K562 (cell line): ENCODE data around the gene RNPEP. TPM values are rescaled to one million over a fixed set of nuclear protein-coding genes. Genes with fewer than 3 reads are reported as not detected.

ENCODE experiments used
- GTF2A2 ChIP-seq: IDR thresholded peaks from 2 replicates; pipeline ENCODE4 v1.6.1; 2016; ENCODE audit warnings: mild to moderate bottlenecking, missing genetic modification characterization, missing compliant biosample characterization
- JUND ChIP-seq, 2 experiments: IDR thresholded peaks; 2 replicates in 1 of 2; 3 replicates in 1 of 2; pipeline ENCODE4 v1.6.1; 2011; ENCODE audit warnings: borderline replicate concordance in 2 of 2, low read depth in 2 of 2, low read length in 2 of 2, improper control_type of control experiment in 1 of 2, missing biosample characterization in 1 of 2, missing genetic modification characterization in 1 of 2, missing genetic modification reagents in 1 of 2
- LEF1 ChIP-seq: fragments of 450-650 bp; IDR thresholded peaks from 2 replicates; pipeline ENCODE4 v1.6.1; 2016; ENCODE audit warnings: mild to moderate bottlenecking
- MIER1 ChIP-seq: fragments of 450-650 bp; IDR thresholded peaks from 2 replicates; pipeline ENCODE4 v1.6.1; 2016; ENCODE audit warnings: antibody characterized with exemption, mild to moderate bottlenecking, low read depth
- TAF9B ChIP-seq: fragments of 450-650 bp; IDR thresholded peaks from 2 replicates; pipeline ENCODE4 v1.6.1; 2018; ENCODE audit warnings: mild to moderate bottlenecking; ENCODE audit not compliant: partially characterized antibody
- TEAD4 ChIP-seq, 2 experiments: sonication (generic) in 1 of 2; formaldehyde crosslinking in 1 of 2; IDR thresholded peaks; 2 replicates each; pipeline versions ENCODE4 v1.6.1 to v1.8.0; 2012 to 2022; ENCODE audit warnings: borderline replicate concordance in 1 of 2, inconsistent platforms in 1 of 2, low read length in 1 of 2, mild to moderate bottlenecking in 1 of 2, missing genetic modification reagents in 1 of 2
- WHSC1 ChIP-seq: IDR thresholded peaks from one replicate; pipeline ENCODE4 v1.6.1; 2012; ENCODE audit warnings: low read length, control low read depth, inconsistent platforms
- ZMIZ1 ChIP-seq, 2 experiments: fragments of 150-350 bp in 1 of 2; IDR thresholded peaks; 2 replicates each; pipeline ENCODE4 v1.6.1; 2012 to 2016; ENCODE audit warnings: low read depth in 2 of 2, low read length in 2 of 2, mild to moderate bottlenecking in 1 of 2, moderate library complexity in 1 of 2
- ZNF589 ChIP-seq: fragments of 200-800 bp; sonication (Bioruptor generic); IDR thresholded peaks from 2 replicates; pipeline ENCODE4 v1.6.1; 2016; ENCODE audit warnings: low read depth, missing genetic modification characterization, missing compliant biosample characterization
- ZNF764 ChIP-seq: fragments of 250-450 bp; sonication (Bioruptor Pico); IDR thresholded peaks from 2 replicates; pipeline ENCODE4 v1.4.0; 2020; ENCODE audit warnings: low read depth, mild to moderate bottlenecking, moderate library complexity
- ZSCAN32 ChIP-seq: fragments of 450-650 bp; formaldehyde crosslinking; IDR thresholded peaks from 2 replicates; pipeline ENCODE4 v1.4.0; 2020; ENCODE audit warnings: mild to moderate bottlenecking, moderate library complexity
- polyA plus RNA-seq, 8 experiments: library from polyadenylated mRNA; depleted of rRNA in 4 of 8; stranded (reverse) in 5 of 8; unstranded in 3 of 8; fragments of >200 nt; fragmentation: Nextera tagmentation in 2 of 8; fragmentation: Illumina TruSeq in 1 of 8; extraction: Ambion mirVana in 2 of 8; extraction: Trizol in 1 of 8; gene quantifications; 2 replicates each; pipeline versions ENCODE4 v1.2.1 to v1.2.3, GENCODE V29; 2011 to 2014; ENCODE audit warnings: inconsistent platforms in 1 of 8, missing spikeins in 1 of 8
- total RNA-seq, 7 experiments: library from RNA; depleted of rRNA in 6 of 7; stranded (reverse); fragments of >200 nt in 6 of 7; fragmentation: Illumina TruSeq in 2 of 7; extraction: Trizol in 2 of 7; gene quantifications; 2 replicates each; pipeline versions ENCODE4 v1.2.1 to v1.2.3, GENCODE V29; 2011 to 2021; ENCODE audit warnings: low replicate concordance in 1 of 7
- TF ChIP-seq, protein P1 (sequence below), 2 experiments: fragments of 450-650 bp; IDR thresholded peaks; 2 replicates each; pipeline ENCODE4 v1.6.1; 2018; ENCODE audit warnings: mild to moderate bottlenecking in 2 of 2, low read depth in 1 of 2; ENCODE audit not compliant: partially characterized antibody in 2 of 2
- TF ChIP-seq, protein P2 (sequence below): fragments of 450-650 bp; IDR thresholded peaks from 2 replicates; pipeline ENCODE4 v1.6.1; 2016; ENCODE audit warnings: mild to moderate bottlenecking

The RNPEP gene
- total and polyA plus RNA-seq, 9 of the 15 experiments (the other 6 are each of a cell fraction or from before 2014, with no cell fraction given) = 27.5 to 131 (median 63.4) TPM

GRCh38 chr1:201999625-202000238 is 17.3 kb downstream of the RNPEP start (continued):
- TF ChIP-seq ZMIZ1 (IDR thresholded peaks at IDR 0.05; ENCODE audit: low read depth in 2 of 2, low read length in 2 of 2) (peak in 1 of 2 experiments; percentile 10; a peak in 1 of 4 replicates), WHSC1 (no peak), TEAD4 (IDR thresholded peaks at IDR 0.05; ENCODE audit: low read length) (no peak), TEAD4 (CRISPR knock-in tag; IDR thresholded peaks at IDR 0.05; ENCODE audit: borderline replicate concordance) (no peak), ZNF764 (CRISPR knock-in tag) (no peak), LEF1 (no peak), ZSCAN32 (no peak), TAF9B (no peak), MIER1 (no peak), GTF2A2 (tag) (no peak), ZNF589 (CRISPR knock-in tag) (no peak), JUND (IDR thresholded peaks at IDR 0.05; ENCODE audit: borderline replicate concordance, low read depth, low read length) (peak; percentile 39; the same call in 1 of the 2 replicates), JUND (tag; IDR thresholded peaks at IDR 0.05; ENCODE audit: borderline replicate concordance, low read depth, low read length) (no peak; the same call in 2 of the 3 replicates)
- TF ChIP-seq, protein P1, sequence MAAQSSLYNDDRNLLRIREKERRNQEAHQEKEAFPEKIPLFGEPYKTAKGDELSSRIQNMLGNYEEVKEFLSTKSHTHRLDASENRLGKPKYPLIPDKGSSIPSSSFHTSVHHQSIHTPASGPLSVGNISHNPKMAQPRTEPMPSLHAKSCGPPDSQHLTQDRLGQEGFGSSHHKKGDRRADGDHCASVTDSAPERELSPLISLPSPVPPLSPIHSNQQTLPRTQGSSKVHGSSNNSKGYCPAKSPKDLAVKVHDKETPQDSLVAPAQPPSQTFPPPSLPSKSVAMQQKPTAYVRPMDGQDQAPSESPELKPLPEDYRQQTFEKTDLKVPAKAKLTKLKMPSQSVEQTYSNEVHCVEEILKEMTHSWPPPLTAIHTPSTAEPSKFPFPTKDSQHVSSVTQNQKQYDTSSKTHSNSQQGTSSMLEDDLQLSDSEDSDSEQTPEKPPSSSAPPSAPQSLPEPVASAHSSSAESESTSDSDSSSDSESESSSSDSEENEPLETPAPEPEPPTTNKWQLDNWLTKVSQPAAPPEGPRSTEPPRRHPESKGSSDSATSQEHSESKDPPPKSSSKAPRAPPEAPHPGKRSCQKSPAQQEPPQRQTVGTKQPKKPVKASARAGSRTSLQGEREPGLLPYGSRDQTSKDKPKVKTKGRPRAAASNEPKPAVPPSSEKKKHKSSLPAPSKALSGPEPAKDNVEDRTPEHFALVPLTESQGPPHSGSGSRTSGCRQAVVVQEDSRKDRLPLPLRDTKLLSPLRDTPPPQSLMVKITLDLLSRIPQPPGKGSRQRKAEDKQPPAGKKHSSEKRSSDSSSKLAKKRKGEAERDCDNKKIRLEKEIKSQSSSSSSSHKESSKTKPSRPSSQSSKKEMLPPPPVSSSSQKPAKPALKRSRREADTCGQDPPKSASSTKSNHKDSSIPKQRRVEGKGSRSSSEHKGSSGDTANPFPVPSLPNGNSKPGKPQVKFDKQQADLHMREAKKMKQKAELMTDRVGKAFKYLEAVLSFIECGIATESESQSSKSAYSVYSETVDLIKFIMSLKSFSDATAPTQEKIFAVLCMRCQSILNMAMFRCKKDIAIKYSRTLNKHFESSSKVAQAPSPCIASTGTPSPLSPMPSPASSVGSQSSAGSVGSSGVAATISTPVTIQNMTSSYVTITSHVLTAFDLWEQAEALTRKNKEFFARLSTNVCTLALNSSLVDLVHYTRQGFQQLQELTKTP (IDR thresholded peaks at IDR 0.05; ENCODE audit: low read depth in 1 of 2, partially characterized antibody in 2 of 2) = no peak
- TF ChIP-seq, protein P2, sequence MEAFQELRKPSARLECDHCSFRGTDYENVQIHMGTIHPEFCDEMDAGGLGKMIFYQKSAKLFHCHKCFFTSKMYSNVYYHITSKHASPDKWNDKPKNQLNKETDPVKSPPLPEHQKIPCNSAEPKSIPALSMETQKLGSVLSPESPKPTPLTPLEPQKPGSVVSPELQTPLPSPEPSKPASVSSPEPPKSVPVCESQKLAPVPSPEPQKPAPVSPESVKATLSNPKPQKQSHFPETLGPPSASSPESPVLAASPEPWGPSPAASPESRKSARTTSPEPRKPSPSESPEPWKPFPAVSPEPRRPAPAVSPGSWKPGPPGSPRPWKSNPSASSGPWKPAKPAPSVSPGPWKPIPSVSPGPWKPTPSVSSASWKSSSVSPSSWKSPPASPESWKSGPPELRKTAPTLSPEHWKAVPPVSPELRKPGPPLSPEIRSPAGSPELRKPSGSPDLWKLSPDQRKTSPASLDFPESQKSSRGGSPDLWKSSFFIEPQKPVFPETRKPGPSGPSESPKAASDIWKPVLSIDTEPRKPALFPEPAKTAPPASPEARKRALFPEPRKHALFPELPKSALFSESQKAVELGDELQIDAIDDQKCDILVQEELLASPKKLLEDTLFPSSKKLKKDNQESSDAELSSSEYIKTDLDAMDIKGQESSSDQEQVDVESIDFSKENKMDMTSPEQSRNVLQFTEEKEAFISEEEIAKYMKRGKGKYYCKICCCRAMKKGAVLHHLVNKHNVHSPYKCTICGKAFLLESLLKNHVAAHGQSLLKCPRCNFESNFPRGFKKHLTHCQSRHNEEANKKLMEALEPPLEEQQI = no peak
